Iris pigment epithelial cell (primary cell): ENCODE results near the gene ZNF726.
"Not testable (repeated sequence)": the region's sequence is repeated elsewhere in the genome, so short reads cannot be mapped to it uniquely, and the experiment has no call there.

Experiments used
- DNase-seq: peaks from one replicate; pipeline ENCODE4 v3.0.0-alpha.2; 2011; ENCODE audit warnings: low read depth

ZNF726 gene

GRCh38 chr19:23943411-23943810 is 28.7 kb downstream of the ZNF726 start:
- no peak for DNase-seq

GRCh38 chr19:23946569-23946968 is 31.9 kb downstream of the ZNF726 start:
- peak; percentile 25 for DNase-seq

- DNase-seq = peak; percentile 18
Measured at GRCh38 chr19:23949611-23950010, 34.9 kb downstream of the ZNF726 start.

- DNase-seq = no peak
Measured at GRCh38 chr19:23956051-23956450, 41.4 kb downstream of the ZNF726 start.

GRCh38 chr19:23957660-23958281 is 43.1 kb downstream of the ZNF726 start:
- peak; percentile 84 for DNase-seq

- DNase-seq = not testable (repeated sequence)
Measured at GRCh38 chr19:23963396-23963795, 48.7 kb downstream of the ZNF726 start.

GRCh38 chr19:23963881-23964280 is 49.2 kb downstream of the ZNF726 start:
- not testable (repeated sequence) for DNase-seq

GRCh38 chr19:23964334-23964733 is 49.6 kb downstream of the ZNF726 start:
- DNase-seq = not testable (repeated sequence)

- DNase-seq = no peak
Measured at GRCh38 chr19:23969630-23970029, 54.9 kb downstream of the ZNF726 start.

- no peak for DNase-seq
Measured at GRCh38 chr19:23971598-23971997, 56.9 kb downstream of the ZNF726 start.

- no peak for DNase-seq
Measured at GRCh38 chr19:23972161-23972560, 57.5 kb downstream of the ZNF726 start.

- DNase-seq = no peak
Measured at GRCh38 chr19:23974941-23975340, 60.3 kb downstream of the ZNF726 start.

- not testable (repeated sequence) for DNase-seq
Measured at GRCh38 chr19:23976631-23977030, 61.9 kb downstream of the ZNF726 start.

GRCh38 chr19:23977256-23977655 is 62.6 kb downstream of the ZNF726 start:
- not testable (repeated sequence) for DNase-seq

GRCh38 chr19:23978068-23978467 is 63.4 kb downstream of the ZNF726 start:
- DNase-seq = no peak

- DNase-seq = no peak
Measured at GRCh38 chr19:23980805-23981204, 66.1 kb downstream of the ZNF726 start.

- DNase-seq = no peak
Measured at GRCh38 chr19:23981863-23982262, 67.2 kb downstream of the ZNF726 start.

- DNase-seq = no peak
Measured at GRCh38 chr19:23983406-23983805, 68.7 kb downstream of the ZNF726 start.
